ELF-1 (cell line): Measurements from ENCODE around the gene ATR.

Source experiments
- DNase-seq: peaks from one replicate; pipeline ENCODE4 v3.0.0-alpha.2; 2016; ENCODE audit warnings: low read depth, low spot score

ATR gene

DNA sequence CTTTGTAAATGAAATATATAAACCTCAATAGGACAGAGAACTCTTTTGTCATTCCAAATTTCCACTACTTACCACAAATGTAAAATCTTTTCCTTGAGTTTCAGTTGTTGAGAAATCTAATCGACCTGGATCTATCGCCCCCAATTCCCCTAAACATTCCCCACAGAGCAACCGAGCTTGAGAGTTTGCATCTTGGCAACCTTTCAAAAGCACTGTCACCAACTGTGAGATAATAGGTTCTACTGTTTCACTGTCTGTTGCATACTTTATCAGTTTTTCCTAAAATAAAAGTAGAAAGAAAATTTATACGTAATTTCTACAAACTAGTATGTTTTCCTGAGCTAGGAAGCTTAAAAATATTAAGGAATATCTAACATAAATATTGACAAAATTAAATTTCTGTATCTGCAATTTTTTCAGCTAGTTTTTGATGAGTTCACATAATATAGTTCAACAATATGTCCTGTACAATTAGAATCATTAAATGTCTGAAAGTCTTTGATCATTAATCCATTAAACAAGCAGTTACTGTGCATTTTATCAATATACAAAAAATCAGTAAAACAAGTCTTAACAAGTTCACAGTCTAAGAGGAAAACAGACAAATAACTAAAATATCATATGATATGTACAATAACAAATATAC is 54.5 kb downstream of the ATR start:
- no peak for DNase-seq

DNA sequence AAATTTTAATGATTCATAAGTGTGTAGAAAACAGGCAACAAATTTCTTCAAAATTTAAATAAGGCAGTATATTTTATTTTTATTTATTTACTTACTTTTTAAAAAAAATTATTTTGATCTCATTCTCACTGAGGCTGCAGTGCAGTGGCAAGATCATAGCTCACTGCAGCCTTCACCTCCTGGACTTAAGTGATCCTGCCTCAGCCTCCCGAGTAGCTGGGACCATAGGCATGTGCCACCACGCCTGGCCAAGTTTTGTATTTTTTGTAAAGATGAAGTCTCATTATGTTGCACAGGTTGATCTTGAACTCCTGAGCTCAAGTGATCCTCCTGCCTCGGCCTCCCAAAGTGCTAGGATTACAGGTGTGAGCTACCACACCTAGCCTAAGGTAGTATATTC is 69.5 kb downstream of the ATR start:
- DNase-seq: no peak

DNA sequence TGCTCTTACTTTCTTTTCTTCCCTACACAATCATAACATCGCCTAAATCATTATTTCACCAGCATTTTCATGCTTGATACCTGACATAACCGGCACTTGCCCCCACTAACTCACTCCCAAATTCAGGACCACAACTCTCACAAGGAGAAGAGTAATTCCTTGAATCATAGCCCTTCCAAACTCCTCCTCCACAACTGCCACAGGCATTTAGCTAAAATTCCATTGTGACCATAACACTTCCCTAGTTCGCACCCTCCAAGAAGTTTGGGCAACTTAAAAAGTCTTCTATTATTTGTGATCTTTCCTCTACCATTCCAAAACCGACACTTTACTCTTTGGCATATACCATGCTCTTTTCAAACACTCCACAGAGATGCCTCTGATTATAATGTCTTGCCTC is 71.3 kb downstream of the ATR start:
- DNase-seq: no peak

DNA sequence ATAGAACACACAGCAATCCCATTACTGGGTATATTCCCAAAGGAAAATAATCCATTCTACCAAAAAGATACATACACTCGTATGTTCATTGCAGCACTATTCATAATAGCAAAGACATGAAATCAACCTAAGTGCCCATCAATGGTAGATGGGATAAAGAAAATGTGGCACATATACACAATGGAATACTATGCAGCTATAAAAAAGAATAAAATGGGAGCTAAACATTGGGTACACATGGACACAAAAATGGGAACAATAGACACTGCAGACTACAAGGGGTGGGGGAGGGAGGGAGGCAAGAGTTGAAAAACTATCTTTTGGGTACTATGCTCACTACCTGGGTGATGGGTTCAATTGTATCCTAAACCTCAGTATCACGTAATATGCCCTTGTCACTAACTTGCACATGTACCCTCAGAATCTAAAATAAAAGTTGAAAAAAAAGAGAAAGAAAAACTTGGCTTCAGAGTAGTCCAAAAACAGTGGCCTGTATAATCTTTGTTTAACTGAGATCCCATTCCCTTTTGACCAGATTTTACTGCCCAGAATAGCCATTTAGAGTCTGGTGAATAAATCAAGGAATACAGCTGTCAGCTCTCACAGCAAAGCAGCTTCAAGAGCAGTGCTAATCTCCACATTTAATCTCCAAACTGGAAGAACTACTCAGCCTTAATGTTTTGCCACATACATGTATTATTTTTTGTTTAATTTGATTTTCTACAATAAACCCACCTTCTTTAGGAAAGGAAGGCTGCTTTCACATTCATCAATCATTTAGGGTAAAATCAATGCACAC is 76.1 kb downstream of the ATR start:
- DNase-seq: no peak

DNA sequence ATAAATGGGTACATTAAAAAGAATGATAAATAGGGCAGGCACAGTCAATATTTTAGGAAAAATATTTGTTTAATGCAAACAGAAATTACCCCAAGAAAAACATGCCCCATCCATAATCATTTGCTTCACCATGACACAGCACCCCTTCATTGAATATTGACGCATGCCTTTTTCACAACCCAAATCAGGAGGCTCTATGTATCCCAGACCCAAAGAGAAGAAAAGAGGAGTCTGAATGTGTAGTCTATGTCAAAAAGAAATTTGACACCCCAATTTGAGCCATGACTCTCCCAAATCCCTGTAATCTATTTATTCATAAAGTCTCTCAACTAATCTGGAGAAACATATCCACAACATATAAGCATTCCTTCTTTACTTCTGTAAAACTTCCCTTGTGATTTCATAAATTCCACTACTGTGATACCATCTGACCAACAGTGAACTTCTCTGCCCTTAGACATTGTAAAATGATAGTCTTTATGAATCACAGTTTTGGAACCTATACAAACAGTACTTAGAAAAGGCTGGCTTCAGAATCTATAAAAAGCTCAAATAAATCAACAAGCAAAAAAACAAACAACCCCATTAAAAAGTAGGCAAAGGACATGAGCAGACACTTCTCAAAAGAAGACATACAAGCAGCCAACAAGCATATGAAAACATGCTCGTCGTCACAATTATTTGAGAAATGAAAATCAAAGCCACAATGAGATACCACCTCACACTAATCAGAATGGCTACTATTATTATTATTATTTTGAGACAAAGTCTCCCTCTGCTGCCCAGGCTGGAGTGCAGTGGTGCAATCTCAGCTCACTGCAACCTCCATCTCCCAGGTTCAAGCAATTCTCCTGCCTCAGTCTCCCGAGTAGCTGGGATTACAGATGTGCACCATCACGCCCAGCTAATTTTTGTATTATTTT is 77.3 kb downstream of the ATR start:
- no peak for DNase-seq

DNA sequence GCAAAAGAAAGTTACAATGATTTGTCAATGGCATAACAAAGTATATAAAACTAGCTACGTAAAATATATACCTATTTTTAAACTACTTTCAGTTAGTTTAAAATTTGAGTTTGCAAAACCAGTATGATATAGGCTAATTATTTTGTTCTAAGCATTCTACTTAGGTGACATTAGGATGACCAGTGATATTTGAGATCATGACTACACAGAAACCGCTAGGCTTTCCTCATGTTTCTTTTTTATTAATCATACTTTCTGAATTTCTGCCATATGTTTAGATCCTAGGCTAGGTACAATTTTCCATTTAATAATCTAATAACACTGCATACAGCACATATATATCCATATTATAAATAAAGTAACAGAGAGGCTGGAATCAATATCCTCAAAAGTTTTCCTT is 78.3 kb downstream of the ATR start:
- no peak for DNase-seq

DNA sequence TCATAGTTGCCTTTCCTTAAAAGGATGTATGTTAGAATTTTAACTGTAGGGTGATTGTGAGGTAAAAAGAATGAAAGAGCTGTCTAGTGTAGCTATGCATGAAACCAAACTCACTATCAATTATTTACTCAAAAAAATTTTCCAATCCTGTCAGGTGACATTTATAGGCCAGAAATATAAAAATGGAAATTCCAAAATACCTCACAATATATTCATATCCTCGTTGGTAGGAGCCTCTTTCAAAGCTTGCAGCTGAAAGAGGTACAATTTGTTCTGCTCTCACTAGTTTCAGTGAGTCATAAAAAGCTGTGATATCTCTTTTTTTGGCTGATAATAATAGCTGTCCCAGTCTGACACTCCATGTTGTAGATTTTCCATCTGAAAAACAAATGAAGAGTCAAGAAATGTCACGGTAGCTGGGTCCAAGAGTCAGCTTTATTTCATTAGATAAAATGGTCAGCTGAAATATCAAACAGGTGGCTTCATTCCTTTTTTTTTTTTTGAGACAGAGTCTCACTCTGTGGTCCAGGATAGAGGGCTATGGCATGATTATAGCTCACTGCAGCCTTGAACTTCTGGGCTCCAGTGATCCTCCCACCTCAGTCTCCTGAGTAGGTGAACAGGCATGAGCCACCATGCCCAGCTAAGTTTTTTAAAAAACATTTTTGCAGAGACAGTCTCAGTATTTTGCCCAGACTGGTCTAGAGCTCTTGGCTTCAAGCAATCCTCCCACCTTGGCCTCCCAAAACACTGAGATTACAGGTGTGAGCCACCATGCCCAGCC is 79.9 kb downstream of the ATR start:
- DNase-seq: no peak

DNA sequence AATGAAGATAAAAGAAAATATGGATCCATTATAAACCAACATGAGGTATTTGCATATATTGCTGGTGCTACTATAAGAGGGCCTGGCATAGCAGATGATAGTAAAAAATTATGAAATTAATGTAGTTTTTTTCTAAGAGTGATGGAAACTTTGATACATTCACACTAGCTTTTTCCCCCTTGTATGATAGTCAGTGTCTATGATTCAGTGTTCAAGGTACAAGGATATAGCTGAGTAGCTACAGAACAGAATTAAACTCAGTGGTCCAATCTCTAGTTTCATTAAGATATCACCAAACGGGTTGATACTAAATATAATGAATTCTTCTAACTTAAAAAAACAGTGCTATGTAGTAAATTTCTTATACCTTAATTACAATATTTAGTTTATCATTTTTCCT is 80.8 kb downstream of the ATR start:
- DNase-seq: no peak

DNA sequence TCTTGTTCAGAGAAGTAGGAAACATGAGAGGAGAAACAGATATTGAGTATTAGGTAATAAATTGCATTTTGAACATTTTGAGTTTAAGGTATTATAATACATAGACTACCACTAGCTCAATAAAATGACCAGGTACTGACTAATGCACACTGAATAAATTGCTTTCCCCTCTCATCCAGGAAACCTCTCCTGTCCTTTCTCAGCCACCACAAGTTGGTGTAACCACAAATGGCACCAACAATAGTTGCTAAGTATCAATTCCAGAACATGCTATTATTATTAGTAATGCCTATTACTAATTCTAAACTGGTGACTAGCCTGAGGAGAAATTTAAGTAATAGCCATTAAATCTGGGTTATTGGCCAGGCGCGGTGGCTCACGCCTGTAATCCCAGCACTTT is 83.4 kb downstream of the ATR start:
- no peak for DNase-seq

DNA sequence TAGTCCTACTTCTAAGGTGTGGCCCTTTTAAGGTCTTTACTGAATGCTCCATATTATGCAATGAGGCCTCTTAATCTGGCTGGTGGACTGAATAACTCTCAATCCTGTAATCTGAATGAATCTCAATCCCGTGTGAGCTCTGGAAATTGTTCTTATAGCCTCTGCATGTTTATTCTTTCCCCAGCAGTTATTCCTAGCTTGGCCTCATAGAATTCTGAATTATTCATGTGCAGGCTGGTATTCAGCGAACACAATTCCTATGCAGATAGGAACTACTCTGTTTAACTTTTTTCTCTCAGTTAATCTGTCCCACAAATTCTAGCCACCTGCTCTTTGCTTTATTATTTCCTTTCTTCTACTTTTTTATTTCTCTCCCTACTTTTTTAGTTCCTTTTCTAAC is 86.3 kb downstream of the ATR start:
- DNase-seq: no peak

DNA sequence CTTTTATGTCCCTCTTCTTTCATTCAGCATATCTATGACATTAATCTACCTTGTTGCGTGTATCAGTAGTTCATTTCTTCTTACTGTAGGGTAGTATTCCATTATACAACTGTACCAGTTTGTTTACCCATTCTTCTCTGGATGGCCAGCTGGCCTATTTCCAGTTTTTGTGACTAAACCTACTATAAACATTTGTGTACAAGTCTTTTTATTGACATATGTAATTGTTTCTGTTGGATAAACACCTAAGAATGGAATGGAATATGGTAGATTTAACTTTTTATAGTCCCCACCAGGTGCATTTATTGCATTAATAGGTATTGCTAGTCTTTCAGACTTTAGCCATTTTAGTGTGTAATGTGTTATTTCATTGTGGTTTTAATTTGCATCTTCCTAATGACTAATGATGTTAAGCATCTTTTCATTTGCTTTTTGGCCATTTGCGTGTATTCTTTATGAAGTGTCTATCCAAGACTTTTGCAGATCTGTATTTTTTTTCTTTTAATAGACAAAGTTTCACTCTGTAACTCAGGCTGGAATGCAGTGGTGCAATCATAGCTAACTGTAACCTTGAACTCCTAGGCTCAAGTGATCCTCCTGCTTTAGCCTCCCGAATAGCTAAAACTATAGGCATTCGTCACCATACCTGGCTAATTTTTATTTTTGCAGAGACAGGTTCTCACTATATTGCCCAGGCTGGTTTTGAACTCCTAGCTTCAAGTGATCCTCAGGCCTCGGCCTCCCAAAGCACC is 88.8 kb downstream of the ATR start:
- DNase-seq: no peak

DNA sequence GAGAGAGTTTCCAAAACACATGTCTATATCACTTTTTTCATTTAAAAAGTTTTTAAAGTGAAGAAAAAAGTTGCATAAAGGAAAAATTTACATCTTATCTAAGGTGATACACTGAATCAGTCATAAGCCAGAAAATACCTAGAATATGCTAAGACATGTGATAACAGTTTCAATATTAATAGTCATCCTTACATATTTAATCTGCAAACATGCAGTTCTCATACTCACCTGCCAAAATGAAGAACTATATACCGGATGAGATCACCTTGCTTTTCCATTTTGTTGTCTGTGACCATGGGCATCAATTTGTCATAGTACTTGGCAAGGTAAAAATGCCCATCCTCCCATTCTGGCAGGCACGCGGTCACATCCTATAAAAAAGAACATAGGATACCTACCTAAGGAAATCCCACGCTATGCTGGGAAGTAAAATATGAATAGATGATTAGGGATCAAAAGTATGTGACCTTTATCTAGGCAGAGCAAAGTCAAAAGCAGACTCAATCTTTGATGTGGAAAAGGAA is 93.6 kb downstream of the ATR start:
- DNase-seq: no peak

DNA sequence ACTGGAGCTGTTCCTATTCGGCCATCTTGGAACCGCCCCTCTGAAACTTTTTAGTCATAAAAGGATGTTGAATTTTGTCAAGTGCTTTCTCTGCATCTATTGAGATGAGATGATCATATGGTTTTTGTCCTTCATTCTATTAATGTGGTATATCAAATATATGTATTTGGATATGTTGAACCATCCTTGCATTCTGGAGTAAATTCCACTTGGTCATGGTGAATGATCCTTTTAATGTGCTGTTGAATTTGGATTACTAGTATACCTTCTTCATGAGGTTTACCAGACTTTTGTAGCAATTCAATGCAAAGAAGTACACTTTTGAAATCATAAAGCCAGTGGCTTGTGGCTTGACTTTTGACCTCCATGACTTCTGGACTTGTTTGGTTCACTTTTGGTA is 97.3 kb downstream of the ATR start:
- no peak for DNase-seq

DNA sequence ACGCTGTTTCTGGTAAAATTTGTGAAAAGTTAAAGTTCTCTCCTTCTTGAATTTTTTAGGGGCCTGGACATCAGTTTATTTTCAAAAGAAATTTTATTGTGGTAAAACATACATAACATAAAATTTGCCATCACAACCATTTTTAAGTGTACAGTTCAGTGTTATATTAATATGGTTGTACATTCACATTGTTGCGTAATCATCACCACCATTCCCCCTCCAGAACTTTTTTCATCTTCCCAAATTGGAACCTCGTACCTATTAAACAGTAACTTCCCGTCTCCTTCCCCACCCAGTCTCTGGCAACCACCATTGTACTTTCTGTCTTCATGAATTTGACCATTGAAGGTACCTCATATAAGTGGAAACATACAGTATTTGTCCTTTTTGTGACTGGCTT is 107.7 kb downstream of the ATR start:
- no peak for DNase-seq

DNA sequence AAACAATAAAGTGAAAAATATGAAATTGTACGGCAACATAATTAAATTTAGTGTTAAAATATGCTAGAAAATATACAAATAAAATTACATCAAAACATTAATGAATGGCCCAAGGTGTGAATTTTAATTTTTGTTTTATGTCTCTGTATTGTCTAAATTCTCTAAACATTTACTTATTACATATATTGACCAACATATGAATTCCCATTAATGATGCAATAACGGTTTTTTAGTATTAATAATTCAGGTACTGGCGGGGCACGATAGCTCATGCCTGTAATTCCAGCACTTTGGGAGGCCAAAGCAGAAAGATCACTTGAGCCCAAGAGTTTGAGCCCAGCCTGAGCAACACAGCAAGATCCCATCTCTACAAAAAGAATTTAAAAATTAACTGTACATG is 110.1 kb downstream of the ATR start:
- no peak for DNase-seq

DNA sequence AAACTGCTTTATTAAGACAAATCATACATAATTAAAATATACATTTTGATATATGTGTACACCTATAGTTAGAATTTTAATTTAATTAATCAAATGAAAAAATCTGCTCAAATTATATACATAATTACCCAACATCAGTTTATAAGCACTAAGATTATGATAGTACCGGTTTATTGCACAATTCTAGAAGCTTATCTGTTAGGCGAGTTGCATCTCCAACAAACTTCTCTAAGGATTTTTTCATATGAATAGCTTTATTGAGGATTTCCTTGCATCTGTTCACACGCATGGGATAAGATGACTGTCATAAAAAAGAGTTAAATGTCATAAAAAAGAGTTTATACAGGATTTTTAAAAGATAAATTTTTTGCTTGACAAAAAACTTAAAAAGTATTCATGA is 110.8 kb downstream of the ATR start:
- DNase-seq: no peak

DNA sequence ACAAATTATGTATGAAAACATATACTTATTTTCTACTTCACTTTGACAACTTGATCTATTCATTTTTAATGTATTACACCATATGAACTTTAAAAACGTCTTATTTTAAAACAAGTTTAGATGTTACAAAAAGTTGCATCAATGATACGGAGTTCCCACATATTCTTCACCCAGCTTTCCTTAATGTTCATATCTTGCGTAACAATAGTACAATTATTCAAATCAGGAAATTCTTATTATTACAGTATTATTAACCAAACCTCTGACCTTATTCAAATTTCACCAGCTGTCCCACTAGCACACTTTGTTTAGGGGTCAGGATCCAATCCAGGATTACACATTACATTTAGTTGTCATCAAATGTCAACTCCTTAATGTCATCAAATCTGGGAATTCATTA is 117.8 kb downstream of the ATR start:
- no peak for DNase-seq

DNA sequence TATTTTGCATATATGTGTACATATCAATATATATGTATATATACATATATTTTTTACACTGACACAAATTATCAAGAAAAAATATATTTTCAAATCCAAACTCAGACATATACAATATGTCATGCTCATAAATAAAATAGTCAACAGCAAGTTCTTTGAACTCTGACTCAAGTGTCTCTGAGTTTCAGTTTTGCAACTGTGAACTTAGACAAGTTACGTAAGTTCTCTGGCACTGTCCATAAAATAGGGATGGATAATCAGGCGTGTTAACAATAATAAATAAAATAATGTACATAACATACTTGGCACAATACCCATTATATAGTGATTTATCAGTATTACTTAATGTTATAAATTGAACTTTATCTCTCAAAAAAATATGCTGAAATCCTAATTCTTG is 118.6 kb downstream of the ATR start:
- no peak for DNase-seq

DNA sequence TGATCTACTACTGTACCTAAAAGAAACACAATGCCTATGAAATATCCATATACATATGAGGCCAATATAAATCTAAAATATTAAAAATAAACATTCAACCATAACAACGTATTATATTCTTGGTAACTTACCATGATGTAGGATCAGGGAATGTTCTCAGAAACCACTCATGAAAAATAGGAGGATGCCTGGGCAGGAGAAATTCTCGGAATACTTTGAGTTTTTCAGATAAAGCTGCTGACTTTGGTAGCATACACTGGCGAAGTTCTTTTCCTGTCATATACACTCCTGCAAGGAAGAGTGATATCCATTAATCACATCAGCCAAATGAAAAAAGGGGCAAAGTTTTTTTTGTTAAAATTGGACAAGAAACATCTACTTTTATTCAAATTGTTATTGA is 119.4 kb downstream of the ATR start:
- DNase-seq: no peak

DNA sequence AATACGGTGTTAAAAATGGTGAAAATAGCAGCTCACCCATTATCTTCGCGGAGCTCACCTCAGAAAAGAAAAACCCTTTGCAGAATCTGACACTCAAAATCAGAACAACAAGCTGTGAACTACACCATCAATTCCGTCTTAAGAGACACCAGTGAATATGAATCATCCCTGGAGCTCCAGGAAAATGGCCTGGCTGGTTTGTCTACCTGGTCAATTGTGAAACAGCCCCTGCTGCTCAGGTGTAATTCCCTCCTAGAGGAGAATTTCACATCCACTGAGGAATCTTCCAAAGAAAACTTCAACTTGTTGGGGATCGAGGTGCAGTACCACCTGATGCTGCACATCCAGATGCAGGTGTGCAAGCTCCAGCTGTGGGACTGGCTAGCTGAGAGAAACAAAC is 127.7 kb downstream of the ATR start:
- no peak for DNase-seq

DNA sequence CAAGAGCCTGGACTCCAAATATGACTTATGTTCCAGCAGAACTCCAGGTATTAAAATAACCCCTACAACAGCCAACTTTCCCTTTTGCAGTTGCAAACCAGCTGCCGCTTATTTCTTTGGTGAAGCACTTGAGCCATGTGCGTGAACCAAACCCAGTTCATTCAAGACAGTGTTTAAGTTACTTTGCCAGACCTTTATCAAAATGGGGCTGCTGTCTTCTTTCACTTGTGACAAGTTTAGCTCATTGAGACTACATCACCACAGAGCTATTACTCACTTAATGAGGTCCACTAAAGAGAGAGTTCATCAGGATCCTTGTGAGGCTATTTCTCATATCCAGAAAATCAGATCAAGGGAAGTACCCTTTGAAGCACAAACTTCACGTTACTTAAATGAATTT is 128.3 kb downstream of the ATR start:
- DNase-seq: no peak
